CD1c-positive myeloid dendritic cell (primary cell): ENCODE results near the gene HEXA.
"Not testable (repeated sequence)": the region's sequence is repeated elsewhere in the genome, so short reads cannot be mapped to it uniquely, and the experiment has no call there.

ENCODE experiments used
- DNase-seq: peaks from one replicate; pipeline ENCODE4 v3.0.0-alpha.2; 2016; ENCODE audit errors: extremely low spot score

HEXA gene

GRCh38 chr15:72375846-72376581, at the start of gene HEXA:
Gene HEXA (minus strand): TSS chr15:72376014. CDS start chr15:72375972, 42 bp downstream.
- DNase-seq: peak; percentile 85

DNA sequence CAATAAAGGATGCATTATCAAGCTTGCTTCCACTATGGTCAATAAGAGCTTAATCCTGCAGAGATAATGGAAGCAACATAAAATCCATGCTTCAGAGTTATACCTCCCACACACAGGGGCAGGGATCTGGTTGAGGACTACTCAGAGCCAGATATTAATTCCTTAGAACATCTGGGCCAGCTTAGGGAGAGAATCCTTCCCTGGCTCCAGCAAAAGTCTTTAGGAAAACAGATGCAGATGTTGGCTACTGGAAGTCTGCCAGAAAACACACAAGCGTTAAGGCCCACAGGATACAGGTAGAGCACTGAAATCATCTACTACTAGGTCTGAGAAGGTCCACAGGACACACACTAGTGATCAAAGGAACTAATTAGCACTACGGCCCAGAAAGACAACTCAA, 47.4 kb upstream of the HEXA start:
- DNase-seq: no peak

GRCh38 chr15:72421484-72421883, 45.7 kb upstream of the HEXA start:
- no peak for DNase-seq

DNA sequence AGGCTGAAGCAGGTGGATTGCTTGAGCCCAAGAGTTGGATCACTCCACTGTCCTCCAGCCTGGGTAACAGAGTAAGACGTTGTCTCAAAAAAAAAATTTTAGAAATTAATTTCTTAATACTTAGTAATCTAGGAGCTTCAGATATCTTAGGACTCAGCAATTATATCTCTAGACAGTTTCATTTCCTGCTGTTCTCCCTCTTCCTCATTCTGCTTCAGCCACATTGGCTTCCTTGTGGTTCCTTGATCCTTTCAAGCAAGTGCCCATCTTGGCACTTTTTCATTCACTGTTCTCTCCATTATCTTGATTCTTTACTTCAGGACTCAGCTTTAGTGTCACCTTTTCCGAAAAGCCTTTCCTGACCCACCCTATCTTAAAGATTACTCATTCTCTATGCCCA, 44.8 kb upstream of the HEXA start:
- peak; percentile 54 for DNase-seq

- not testable (repeated sequence) for DNase-seq
Measured at GRCh38 chr15:72419768-72420167, 44.0 kb upstream of the HEXA start.

DNA sequence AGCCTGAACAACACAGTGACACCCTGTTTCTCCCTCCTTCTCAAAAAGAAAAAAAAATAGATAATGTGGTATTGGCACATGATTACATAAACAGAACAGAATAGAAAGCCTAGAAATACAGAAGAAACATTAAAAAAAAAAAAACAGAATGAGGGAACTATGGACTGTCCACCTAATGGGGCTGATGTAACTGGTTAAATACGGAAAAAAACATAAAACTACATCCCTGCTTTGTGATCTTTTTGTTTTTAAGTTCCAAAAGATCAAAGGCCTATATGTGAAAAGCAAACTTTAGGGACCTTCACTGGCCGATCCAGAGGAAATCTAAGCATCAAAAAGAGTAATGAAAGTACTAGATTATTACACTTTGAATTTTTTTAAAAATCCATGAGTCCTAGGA, 39.5 kb upstream of the HEXA start:
- DNase-seq: no peak

GRCh38 chr15:72413337-72413736, 37.5 kb upstream of the HEXA start:
- DNase-seq: not testable (repeated sequence)

- no peak for DNase-seq
Measured at GRCh38 chr15:72411544-72411943, 35.7 kb upstream of the HEXA start.

DNA sequence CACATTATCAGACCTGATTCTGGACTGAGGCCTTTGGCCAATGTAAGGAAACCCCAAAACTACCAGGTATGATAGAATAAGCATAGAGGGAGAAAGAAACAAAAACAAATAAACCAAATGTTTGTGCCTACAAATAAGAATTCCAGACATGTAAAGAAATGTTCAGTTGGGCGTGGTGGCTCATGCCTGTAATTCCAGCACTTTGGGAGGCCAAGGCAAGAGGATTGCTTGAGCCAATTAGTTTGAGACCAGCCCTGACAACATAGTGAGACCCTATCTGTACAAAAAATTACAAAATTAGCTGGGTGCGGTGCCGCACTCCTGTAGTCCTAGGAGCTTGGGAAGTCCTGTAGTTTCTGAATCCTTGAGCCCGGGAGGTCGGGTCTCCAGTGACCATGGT, 35.3 kb upstream of the HEXA start:
- no peak for DNase-seq

DNA sequence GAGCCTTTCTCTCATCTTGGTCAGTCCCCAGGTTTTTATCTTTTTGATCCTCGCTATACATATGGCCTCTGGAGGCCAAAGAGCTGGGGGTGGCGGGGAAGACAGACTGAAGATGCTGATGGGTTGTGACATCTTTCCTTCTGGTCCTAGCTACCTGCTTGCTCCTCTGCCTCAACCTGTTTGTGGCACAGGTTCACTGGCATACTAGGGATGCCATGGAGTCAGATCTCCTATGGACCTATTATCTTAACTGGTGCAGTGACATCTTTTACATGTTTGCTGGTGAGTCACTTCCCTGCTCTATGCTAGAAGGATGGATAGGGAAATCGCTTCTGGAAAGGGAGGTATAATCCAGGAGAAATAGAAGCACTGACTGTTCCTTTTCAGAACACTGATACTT, 31.1 kb upstream of the HEXA start:
- DNase-seq: no peak

GRCh38 chr15:72404841-72405240, 29.0 kb upstream of the HEXA start:
- DNase-seq: no peak

- no peak for DNase-seq
Measured at GRCh38 chr15:72404356-72404755, 28.5 kb upstream of the HEXA start.

DNA sequence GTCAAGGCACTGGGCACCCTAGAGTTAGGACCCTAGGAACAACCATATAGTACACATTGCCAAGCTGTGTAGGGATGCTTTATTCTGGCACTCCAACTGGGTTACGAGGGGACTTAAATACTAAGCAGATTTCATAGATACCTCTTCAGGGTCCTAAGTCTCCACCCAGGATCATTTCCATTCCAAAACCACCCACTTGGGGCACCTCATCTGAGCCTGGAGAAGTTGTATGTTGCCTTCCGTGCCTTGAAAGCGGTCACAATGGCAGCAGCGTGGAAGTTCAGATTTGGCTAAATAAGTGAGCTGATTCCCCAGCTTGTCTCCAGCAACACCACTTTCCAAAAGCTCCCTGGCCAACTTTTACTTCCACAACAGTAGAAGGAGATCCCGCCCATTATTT, 26.9 kb upstream of the HEXA start:
- no peak for DNase-seq

DNA sequence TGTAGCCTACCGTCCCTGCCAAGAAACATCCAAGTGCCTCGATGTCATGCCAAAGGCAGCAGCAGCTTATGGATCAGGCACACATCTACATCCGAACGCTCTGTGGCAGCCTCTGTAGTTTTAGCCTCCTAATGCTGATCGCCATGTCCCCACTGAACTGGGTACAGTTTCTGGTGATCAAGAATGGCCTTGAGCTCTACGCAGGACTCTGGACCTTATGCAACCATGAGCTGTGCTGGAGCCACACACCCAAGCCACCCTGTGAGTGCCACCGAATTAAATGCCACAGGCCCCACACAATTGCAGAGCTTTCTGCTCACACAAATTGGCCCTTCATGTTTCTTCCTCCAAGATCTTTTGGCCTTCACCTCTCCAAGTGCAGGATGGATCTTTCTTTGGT, 22.8 kb upstream of the HEXA start:
- DNase-seq: no peak

DNA sequence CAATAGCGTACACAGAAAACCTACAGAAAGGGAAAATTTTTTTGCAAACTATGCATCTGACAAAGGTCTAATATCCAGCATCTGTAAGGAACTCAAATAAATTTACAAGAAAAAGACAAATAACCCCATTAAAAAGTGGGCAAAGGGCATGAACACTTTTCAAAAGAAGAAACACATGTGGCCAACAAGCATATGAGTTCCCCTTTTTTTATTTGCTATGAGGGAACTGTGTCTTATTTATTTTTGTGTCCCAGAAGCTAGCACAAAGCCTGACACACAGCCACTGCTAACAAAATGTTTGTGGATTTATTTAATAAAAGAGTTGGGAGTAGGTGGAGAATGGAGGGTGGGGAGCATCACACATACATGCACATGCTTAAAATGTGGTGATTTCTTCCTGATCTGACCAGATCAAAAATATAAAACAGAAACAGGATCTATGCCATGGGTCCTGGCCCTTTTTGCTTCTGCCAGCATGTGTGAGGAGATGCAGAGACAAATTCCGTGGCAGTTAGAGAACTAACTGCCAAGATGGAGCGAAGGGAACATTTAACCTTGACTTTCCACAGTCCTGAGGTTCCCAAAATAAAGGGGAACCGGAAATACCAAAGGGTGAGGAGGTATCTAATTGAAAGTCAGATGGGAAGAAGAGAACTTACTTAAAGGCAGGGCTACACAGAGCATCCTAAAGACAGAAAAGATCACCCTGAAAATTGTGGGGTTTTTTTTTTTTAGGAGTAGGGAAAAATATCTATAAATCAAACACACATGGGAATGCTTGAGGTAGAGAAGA, 22.2 kb upstream of the HEXA start, which contains the start of gene TMEM202:
TMEM202 (plus strand) TSS at position 510 of the 793 bp plus-strand sequence; CDS start at position 532, 22 bp downstream.
- peak; percentile 48 for DNase-seq

DNA sequence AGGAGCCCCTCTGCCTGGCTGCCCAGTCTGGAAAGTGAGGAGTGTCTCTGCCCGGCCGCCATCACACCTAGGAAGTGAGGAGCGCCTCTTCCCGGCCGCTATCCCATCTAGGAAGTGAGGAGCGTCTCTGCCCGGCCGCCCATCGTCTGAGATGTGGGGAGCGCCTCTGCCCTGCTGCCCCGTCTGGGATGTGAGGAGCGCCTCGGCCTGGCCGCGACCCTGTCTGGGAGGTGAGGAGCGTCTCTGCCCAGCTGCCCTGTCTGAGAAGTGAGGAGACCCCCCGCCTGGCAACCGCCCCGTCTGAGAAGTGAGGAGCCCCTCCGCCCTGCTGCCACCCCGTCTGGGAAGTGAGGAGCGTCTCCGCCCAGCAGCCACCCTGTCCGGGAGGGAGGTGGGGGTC, 20.5 kb upstream of the HEXA start:
- not testable (repeated sequence) for DNase-seq

GRCh38 chr15:72389231-72389630, 13.4 kb upstream of the HEXA start:
- DNase-seq: no peak

DNA sequence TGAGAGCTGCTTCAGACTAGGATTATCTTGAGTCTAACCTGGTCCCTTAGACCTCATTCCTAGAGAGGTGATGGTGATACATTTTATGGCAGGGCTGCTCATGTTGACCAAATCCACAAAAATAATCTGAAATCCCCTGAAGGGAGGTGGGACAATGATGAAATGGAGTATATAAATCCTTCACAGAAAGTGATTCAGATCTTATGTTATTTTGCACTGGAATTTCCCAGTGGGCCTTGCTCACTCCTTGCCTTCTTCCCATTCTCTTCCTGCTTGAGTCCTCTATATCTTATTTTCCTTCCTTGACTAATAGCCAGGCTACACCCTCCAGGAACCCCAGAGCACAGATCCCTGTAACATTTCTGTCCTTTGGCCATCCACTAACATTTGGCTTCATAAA, 11.9 kb upstream of the HEXA start:
- DNase-seq: no peak

- DNase-seq: no peak
Measured at GRCh38 chr15:72382146-72382545, 6.3 kb upstream of the HEXA start.

- DNase-seq: no peak
Measured at GRCh38 chr15:72380743-72381142, 4.9 kb upstream of the HEXA start.

DNA sequence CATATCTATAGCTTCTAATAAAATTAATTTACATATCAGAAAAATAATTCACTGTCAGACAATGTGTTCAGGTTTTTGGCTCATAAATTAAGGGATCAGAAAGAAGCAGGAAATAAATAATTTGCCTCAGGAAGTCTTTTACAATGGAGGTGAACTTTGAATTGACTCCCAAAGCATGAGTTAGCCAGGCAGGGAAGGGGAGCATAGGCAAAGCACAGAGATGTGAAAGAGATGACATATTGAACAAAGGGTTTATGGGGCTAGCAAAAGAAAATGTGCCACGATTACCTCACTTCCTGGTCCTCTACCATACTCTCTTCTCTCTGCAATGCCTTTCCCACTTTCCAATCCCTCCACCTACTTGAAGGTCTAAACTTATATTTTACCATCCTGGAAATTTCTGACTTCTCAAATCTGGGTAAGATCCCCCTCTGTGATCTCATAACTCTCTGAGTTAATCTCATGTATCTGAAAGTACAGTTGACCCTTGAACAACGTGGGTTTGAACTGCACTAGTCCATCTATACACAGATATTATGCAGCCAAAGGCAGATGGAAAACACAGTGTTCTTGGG, 4.1 kb upstream of the HEXA start:
- no peak for DNase-seq

DNA sequence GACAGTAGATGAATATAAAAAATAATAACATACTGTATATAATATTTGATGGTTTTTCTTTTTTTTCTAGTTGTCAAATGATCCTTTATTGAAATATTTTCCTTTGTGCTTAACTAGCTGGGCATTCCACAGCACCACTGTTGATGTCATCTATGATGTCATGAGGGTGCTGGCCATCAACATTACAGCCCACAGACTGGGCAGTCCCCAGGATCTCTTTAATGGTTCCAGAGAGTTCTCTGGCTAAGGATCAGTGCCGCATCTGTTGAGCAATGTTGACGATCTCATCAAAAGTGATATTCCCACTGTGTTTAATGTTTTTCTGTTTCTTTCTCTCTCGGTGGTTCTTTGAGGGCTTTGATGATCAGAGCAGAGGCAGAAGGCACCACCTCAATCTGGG, 3.3 kb upstream of the HEXA start:
- not testable (repeated sequence) for DNase-seq

DNA sequence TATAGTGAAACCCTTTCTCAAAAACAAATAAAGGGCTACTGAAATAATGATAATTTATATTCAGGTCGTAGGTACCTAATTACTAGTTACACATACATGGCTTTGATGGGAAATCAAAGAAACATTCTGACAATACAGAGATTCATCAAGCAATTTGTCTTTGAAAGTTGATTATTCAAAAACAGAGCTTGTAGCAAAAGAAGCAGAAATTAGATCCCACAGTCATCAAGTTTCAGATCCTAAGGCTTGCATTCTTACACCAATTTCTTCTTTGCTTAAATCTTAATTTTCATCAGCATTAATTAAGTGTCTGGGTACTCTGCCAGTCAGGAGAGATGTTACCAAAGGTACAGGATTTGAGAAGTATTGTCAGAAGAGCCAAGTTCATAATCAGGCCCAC, 1.5 kb upstream of the HEXA start:
- DNase-seq: peak; percentile 52
